SK-N-MC (cell line): ENCODE results near the gene MREG.

Source experiments
- EZH2 ChIP-seq: fragments of 200-600 bp; sonication (generic); IDR thresholded peaks from one replicate; pipeline ENCODE4 v1.6.1; 2017; ENCODE audit warnings: antibody characterized with exemption
- FOXP2 ChIP-seq: optimal IDR thresholded peaks from 2 replicates; pipeline ENCODE3; 2011; ENCODE audit warnings: mild to moderate bottlenecking, moderate library complexity; ENCODE audit not compliant: insufficient read depth; ENCODE audit errors: extremely low read length, control extremely low read depth
- POLR2AphosphoS5 ChIP-seq: IDR thresholded peaks from 2 replicates; pipeline ENCODE4 v1.6.1; 2012; ENCODE audit warnings: mild to moderate bottlenecking, low read depth, low read length, borderline replicate concordance

DNA sequence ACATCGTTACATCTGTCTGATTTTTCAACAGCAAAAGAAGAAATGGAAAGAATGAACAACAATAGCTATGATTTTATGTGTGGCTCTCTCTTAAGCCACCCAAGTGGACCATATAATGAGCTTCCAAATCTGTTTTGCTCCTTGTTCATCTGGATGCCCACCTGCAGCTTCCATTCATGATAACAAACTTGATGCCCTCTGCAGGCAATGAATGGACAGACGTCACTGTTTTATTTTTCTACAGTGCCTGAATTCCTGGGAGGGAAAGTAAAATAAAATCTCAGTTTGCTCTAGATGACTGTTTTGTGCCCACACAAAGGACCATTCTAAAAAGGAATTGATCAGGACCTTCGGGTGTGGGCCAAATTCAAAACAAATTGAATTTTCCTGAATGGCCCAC lies 5.0 kb downstream of the MREG start:
- TF ChIP-seq POLR2AphosphoS5 (no peak), EZH2 (no peak), FOXP2 (no peak)
